Lower leg skin (tissue), 3 donors: ENCODE results near the gene RIGI.
"Not testable (repeated sequence)": the region's sequence is repeated elsewhere in the genome, so short reads cannot be mapped to it uniquely, and the experiment has no call there.

Experiments used
- CTCF ChIP-seq, 3 donors: fragments of 450-650 bp; IDR thresholded peaks; one replicate each; pipeline ENCODE4 v1.5.1; 2016; ENCODE audit warnings: antibody characterized with exemption in 3 of 3, mild to moderate bottlenecking in 3 of 3, moderate library complexity in 2 of 3
- POLR2A ChIP-seq, 2 donors: fragments of 450-650 bp; IDR thresholded peaks; one replicate each; pipeline ENCODE4 v1.6.1; 2016 to 2017; ENCODE audit warnings: antibody characterized with exemption in 2 of 2, mild to moderate bottlenecking in 1 of 2, moderate library complexity in 1 of 2

- TF ChIP-seq CTCF, POLR2A (IDR thresholded peaks at IDR 0.05): not testable (repeated sequence)
These were observed 1.5 kb downstream of the RIGI start for GRCh38 chr9:32524558-32524891.
